ENCODE results near the gene HOXB5. TPM values are rescaled to one million over a fixed set of nuclear protein-coding genes. Genes with fewer than 3 reads are reported as not detected.

The HOXB5 gene
- total RNA-seq, 5 donors from 2014 or later (not counting 1 experiment from before 2014, with no cell fraction given) = not detected

DNA sequence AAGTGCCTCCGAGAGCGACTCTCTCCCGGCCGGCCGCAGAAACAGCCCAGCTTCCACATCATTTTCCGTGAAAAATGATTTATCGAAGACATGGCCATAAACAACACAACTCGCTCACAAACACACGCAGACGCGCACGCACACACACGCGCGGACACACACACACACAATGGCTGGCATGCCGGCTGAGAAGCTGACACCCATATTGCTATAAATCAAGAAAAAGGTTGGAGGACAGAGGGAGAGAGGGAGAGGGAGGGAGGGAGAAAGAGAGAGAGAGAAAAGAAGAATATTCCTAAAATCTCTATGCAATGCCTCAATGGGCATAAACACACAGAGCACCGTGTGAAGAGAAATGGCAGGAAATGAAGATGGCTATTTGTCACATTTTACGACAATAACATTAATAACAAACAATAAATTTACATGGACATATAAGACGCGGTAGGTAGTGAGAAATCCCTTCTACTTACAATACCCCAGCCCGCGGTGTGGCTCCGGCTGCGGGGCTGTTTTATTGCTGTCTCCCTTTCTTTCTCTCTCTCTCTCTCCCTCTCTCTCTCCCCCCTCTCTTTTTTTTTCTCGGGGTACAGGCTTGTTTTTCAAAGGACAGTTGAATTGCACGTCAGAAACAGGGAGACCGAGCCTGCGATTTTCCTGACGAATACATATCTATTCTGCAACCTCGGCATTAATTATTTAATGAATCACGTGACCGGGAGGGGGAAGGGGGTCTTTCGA lies 24.9 kb downstream of the HOXB5 start:
- peaks cover 0 to 38% of the 10 kb centered on the region in 2 experiments for H3K27me3 ChIP-seq (replicated peaks in 1 of 2; ENCODE audit: control insufficient read depth in 2 of 2, extremely low read depth in 1 of 2, insufficient read depth in 2 of 2, low read length in 1 of 2)
- ChIA-PET CTCF (interaction anchor here in 1 of 2 donors (0.7 kb wide), 1 partner anchor 21 kb away, joined by 3 read pairs; no protein-coding TSS in a partner anchor), POLR2A (no interaction called here)
- 67% methylated on average over 6 of the region's 33 CpGs for WGBS (ENCODE audit: insufficient coverage)
- Mint-ChIP-seq H3K4me3 (peak overlapping the region in 2 of 3 donors; percentile 5 to 55), H3K4me1 (peaks cover 0 to 19% (median 12%) of the 10 kb centered on the region in 3 donors), H3K9me3 (no peaks in the 10 kb centered on the region), H3K36me3 (peaks cover 15% of the 10 kb centered on the region), H3K27me3 (peaks cover 0 to 24% of the 10 kb centered on the region in 2 donors), H3K27ac (no peak overlapping the region)
- H3K4me1 ChIP-seq (ENCODE audit: control insufficient read depth in 1 of 2, extremely low read depth in 1 of 2, insufficient read depth in 2 of 2, low read length in 2 of 2) = no peaks in the 10 kb centered on the region
- H3K36me3 ChIP-seq (ENCODE audit: control insufficient read depth in 2 of 2, extremely low read depth in 1 of 2, insufficient read depth in 1 of 2, low read length in 1 of 2) = peaks cover 0 to 4% of the 10 kb centered on the region in 2 donors
- no peak for DNase-seq
- no peak for ATAC-seq (replicated peaks in 1 of 4)
- no peaks in the 10 kb centered on the region for H3K9me3 ChIP-seq
- H3K27ac ChIP-seq (ENCODE audit: low read length) = no peak overlapping the region
- H3K4me3 ChIP-seq (ENCODE audit: control insufficient read depth in 1 of 2, extremely low read depth in 1 of 2, low read length in 1 of 2) = no peak overlapping the region

- CTCF ChIA-PET = interaction anchor here in 1 of 2 donors (0.6 to 0.7 kb wide), 2 partner anchors 20 to 489 kb away, joined by 3 read pairs; no protein-coding TSS in a partner anchor
- peaks cover 0 to 41% of the 10 kb centered on the region in 2 experiments for H3K27me3 ChIP-seq (replicated peaks in 1 of 2; ENCODE audit: control insufficient read depth in 2 of 2, extremely low read depth in 1 of 2, insufficient read depth in 2 of 2, low read length in 1 of 2)
- Mint-ChIP-seq H3K36me3 (peaks cover 15% of the 10 kb centered on the region), H3K9me3 (no peaks in the 10 kb centered on the region), H3K4me1 (peaks cover 0 to 16% (median 13%) of the 10 kb centered on the region in 3 donors), H3K4me3 (peak overlapping the region in 1 of 3 donors; percentile 55), H3K27me3 (peaks cover 6 to 26% of the 10 kb centered on the region in 2 donors), H3K27ac (no peak overlapping the region)
- WGBS (ENCODE audit: insufficient coverage) = 100% methylated on average over 1 of the region's 2 CpGs
- H3K4me3 ChIP-seq (ENCODE audit: control insufficient read depth in 1 of 2, extremely low read depth in 1 of 2, low read length in 1 of 2) = no peak overlapping the region
- DNase-seq = no peak
- no peaks in the 10 kb centered on the region for H3K9me3 ChIP-seq
- ATAC-seq (replicated peaks in 1 of 4) = no peak
- POLR2A ChIA-PET = no interaction called here
- H3K4me1 ChIP-seq (ENCODE audit: control insufficient read depth in 1 of 2, extremely low read depth in 1 of 2, insufficient read depth in 2 of 2, low read length in 2 of 2) = no peaks in the 10 kb centered on the region
- H3K36me3 ChIP-seq (ENCODE audit: control insufficient read depth in 2 of 2, extremely low read depth in 1 of 2, insufficient read depth in 1 of 2, low read length in 1 of 2) = peaks cover 0 to 4% of the 10 kb centered on the region in 2 donors
- H3K27ac ChIP-seq (ENCODE audit: low read length) = no peak overlapping the region
Observed at GRCh38 chr17:48567646-48568354, 25.8 kb downstream of the HOXB5 start.

DNA sequence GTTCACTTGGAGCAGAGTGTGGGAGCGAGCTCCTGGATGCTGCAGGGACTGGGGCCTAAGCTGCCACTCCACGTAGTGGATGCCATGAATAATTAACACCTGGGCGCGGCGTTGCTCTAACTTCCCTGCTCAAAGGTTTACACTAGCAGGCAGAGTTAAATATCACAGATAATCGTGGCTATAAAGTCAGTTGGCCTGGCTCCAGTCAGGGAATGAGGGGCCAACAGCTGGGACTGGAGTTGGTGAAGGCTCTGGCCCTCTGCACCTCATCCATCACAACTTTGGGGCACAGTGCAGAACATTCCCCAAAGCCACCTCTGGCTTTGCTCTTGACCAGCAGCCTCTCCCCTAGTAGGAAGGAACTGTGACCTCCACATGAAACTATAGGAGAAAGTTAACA lies 26.4 kb downstream of the HOXB5 start:
- H3K27me3 ChIP-seq (replicated peaks in 1 of 2; ENCODE audit: control insufficient read depth in 2 of 2, extremely low read depth in 1 of 2, insufficient read depth in 2 of 2, low read length in 1 of 2) = peaks cover 0 to 41% of the 10 kb centered on the region in 2 experiments
- POLR2A ChIA-PET = no interaction called here
- peaks cover 15% of the 10 kb centered on the region for H3K36me3 Mint-ChIP-seq

GRCh38 chr17:48566717-48567116 lies 26.9 kb downstream of the HOXB5 start:
- Mint-ChIP-seq H3K36me3 (peaks cover 12% of the 10 kb centered on the region), H3K27me3 (peaks cover 7 to 26% of the 10 kb centered on the region in 2 donors), H3K4me1 (peaks cover 0 to 23% (median 14%) of the 10 kb centered on the region in 3 donors), H3K9me3 (no peaks in the 10 kb centered on the region), H3K4me3 (no peak overlapping the region), H3K27ac (no peak overlapping the region)
- Histone ChIP-seq H3K27me3 (replicated peaks in 1 of 2; ENCODE audit: control insufficient read depth in 2 of 2, extremely low read depth in 1 of 2, insufficient read depth in 2 of 2, low read length in 1 of 2) (peaks cover 0 to 41% of the 10 kb centered on the region in 2 experiments), H3K36me3 (ENCODE audit: control insufficient read depth in 2 of 2, extremely low read depth in 1 of 2, insufficient read depth in 1 of 2, low read length in 1 of 2) (peaks cover 0 to 4% of the 10 kb centered on the region in 2 donors), H3K27ac (ENCODE audit: low read length) (no peak overlapping the region), H3K4me1 (ENCODE audit: control insufficient read depth in 1 of 2, extremely low read depth in 1 of 2, insufficient read depth in 2 of 2, low read length in 2 of 2) (peaks cover 1 to 9% of the 10 kb centered on the region in 2 experiments), H3K9me3 (no peaks in the 10 kb centered on the region), H3K4me3 (ENCODE audit: control insufficient read depth in 1 of 2, extremely low read depth in 1 of 2, low read length in 1 of 2) (no peak overlapping the region)
- WGBS (ENCODE audit: insufficient coverage) = no CpG with 5 or more reads among the region's 2 CpGs
- POLR2A ChIA-PET = no interaction called here
- CTCF ChIA-PET = no interaction called here
- DNase-seq = no peak
- ATAC-seq (replicated peaks in 1 of 4) = no peak

More for the DNA sequence above, 26.4 kb downstream of the HOXB5 start:
- H3K27ac Mint-ChIP-seq = no peak overlapping the region
- H3K4me3 Mint-ChIP-seq = no peak overlapping the region
- peaks cover 7 to 26% of the 10 kb centered on the region in 2 donors for H3K27me3 Mint-ChIP-seq
- ATAC-seq (replicated peaks in 1 of 4) (no peak), DNase-seq (no peak)
- H3K4me1 ChIP-seq (ENCODE audit: control insufficient read depth in 1 of 2, extremely low read depth in 1 of 2, insufficient read depth in 2 of 2, low read length in 2 of 2) = peaks cover 0 to 4% of the 10 kb centered on the region in 2 experiments
- 74% methylated on average over 6 of the region's 6 CpGs for WGBS (ENCODE audit: insufficient coverage)
- H3K9me3 ChIP-seq = no peaks in the 10 kb centered on the region
- CTCF ChIA-PET = interaction anchor here in 1 of 2 donors (0.6 kb wide), 1 partner anchor 488 kb away, joined by 3 read pairs; no protein-coding TSS in a partner anchor
- no peak overlapping the region for H3K27ac ChIP-seq (ENCODE audit: low read length)
- peaks cover 0 to 4% of the 10 kb centered on the region in 2 donors for H3K36me3 ChIP-seq (ENCODE audit: control insufficient read depth in 2 of 2, extremely low read depth in 1 of 2, insufficient read depth in 1 of 2, low read length in 1 of 2)
- H3K9me3 Mint-ChIP-seq = no peaks in the 10 kb centered on the region
- no peak overlapping the region for H3K4me3 ChIP-seq (ENCODE audit: control insufficient read depth in 1 of 2, extremely low read depth in 1 of 2, low read length in 1 of 2)
- H3K4me1 Mint-ChIP-seq = peaks cover 0 to 20% (median 13%) of the 10 kb centered on the region in 3 donors

- Histone ChIP-seq H3K27ac (ENCODE audit: low read length) (no peak overlapping the region), H3K4me3 (ENCODE audit: control insufficient read depth in 1 of 2, extremely low read depth in 1 of 2, low read length in 1 of 2) (no peak overlapping the region), H3K9me3 (no peaks in the 10 kb centered on the region), H3K36me3 (ENCODE audit: control insufficient read depth in 2 of 2, extremely low read depth in 1 of 2, insufficient read depth in 1 of 2, low read length in 1 of 2) (no peaks in the 10 kb centered on the region), H3K27me3 (replicated peaks in 1 of 2; ENCODE audit: control insufficient read depth in 2 of 2, extremely low read depth in 1 of 2, insufficient read depth in 2 of 2, low read length in 1 of 2) (peaks cover 0 to 42% of the 10 kb centered on the region in 2 experiments), H3K4me1 (ENCODE audit: control insufficient read depth in 1 of 2, extremely low read depth in 1 of 2, insufficient read depth in 2 of 2, low read length in 2 of 2) (peaks cover 2 to 15% of the 10 kb centered on the region in 2 experiments)
- Mint-ChIP-seq H3K27me3 (peaks cover 7 to 26% of the 10 kb centered on the region in 2 donors), H3K4me3 (no peak overlapping the region), H3K9me3 (no peaks in the 10 kb centered on the region), H3K36me3 (peaks cover 8% of the 10 kb centered on the region), H3K27ac (no peak overlapping the region), H3K4me1 (peaks cover 0 to 27% (median 16%) of the 10 kb centered on the region in 3 donors)
- DNase-seq = no peak
- ChIA-PET CTCF (interaction anchor here in 1 of 2 donors (0.5 kb wide), 1 partner anchor 267 kb away, joined by 4 read pairs; no protein-coding TSS in a partner anchor), POLR2A (interaction anchor here in 1 of 2 donors (0.5 kb wide), 1 partner anchor 11 kb away, joined by 4 read pairs; no protein-coding TSS in a partner anchor)
- 100% methylated on average over 1 of the region's 4 CpGs for WGBS (ENCODE audit: insufficient coverage)
- no peak for ATAC-seq (replicated peaks in 1 of 4)
Observed at GRCh38 chr17:48565925-48566710, 27.5 kb downstream of the HOXB5 start.

All from T-cell (primary cell).